Activated CD4-positive, alpha-beta T cell treated with anti-CD3 and anti-CD28 coated beads for 48 hours (primary cell): Measurements from ENCODE around the gene XRCC5.

Source experiments
- DNase-seq: peaks from one replicate; pipeline ENCODE4 v3.0.0-alpha.2; 2020

Gene XRCC5

GRCh38 chr2:216086207-216086893 lies 22.8 kb upstream of the XRCC5 start:
- no peak for DNase-seq

GRCh38 chr2:216090369-216090786 lies 18.8 kb upstream of the XRCC5 start:
- no peak for DNase-seq

- DNase-seq: no peak
These were observed 16.5 kb upstream of the XRCC5 start for GRCh38 chr2:216092646-216093045.

- no peak for DNase-seq
These were observed 14.4 kb upstream of the XRCC5 start for GRCh38 chr2:216094701-216095100.

GRCh38 chr2:216098421-216099334 lies 10.5 kb upstream of the XRCC5 start:
- DNase-seq: no peak

- no peak for DNase-seq
These were observed 8.0 kb upstream of the XRCC5 start for GRCh38 chr2:216101109-216101508.

GRCh38 chr2:216103213-216103612 lies 5.9 kb upstream of the XRCC5 start:
- DNase-seq: no peak

- no peak for DNase-seq
These were observed 4.5 kb upstream of the XRCC5 start for GRCh38 chr2:216104691-216105090.

- DNase-seq: no peak
These were observed 1.8 kb upstream of the XRCC5 start for GRCh38 chr2:216107320-216107719.

- DNase-seq: no peak
These were observed 1.4 kb upstream of the XRCC5 start for GRCh38 chr2:216107760-216108159.

GRCh38 chr2:216108310-216108966 lies 710 bp upstream of the XRCC5 start:
- DNase-seq: no peak

- DNase-seq: no peak
These were observed 940 bp downstream of the XRCC5 start for GRCh38 chr2:216109962-216110614.

- DNase-seq: no peak
These were observed 1.5 kb downstream of the XRCC5 start for GRCh38 chr2:216110620-216111019.

GRCh38 chr2:216111122-216111521 lies 2.0 kb downstream of the XRCC5 start:
- no peak for DNase-seq

- no peak for DNase-seq
These were observed 3.8 kb downstream of the XRCC5 start for GRCh38 chr2:216112926-216113325.

- peak; percentile 16 for DNase-seq
These were observed 4.4 kb downstream of the XRCC5 start for GRCh38 chr2:216113572-216113971.

GRCh38 chr2:216114382-216114713 lies 5.2 kb downstream of the XRCC5 start:
- no peak for DNase-seq

GRCh38 chr2:216114714-216115531 lies 5.8 kb downstream of the XRCC5 start:
- peak; percentile 98 for DNase-seq

GRCh38 chr2:216116418-216116817 lies 7.3 kb downstream of the XRCC5 start:
- DNase-seq: no peak

GRCh38 chr2:216117561-216118340 lies 8.6 kb downstream of the XRCC5 start:
- DNase-seq: no peak

- no peak for DNase-seq
These were observed 9.3 kb downstream of the XRCC5 start for GRCh38 chr2:216118474-216118873.

GRCh38 chr2:216119146-216119545 lies 10.0 kb downstream of the XRCC5 start:
- no peak for DNase-seq
